NK-92 (cell line): Measurements from ENCODE around the gene CHSY1.

Experiments
- DNase-seq: peaks from one replicate; lab custom pipeline; 2025; ENCODE audit not compliant: unreplicated experiment; lab: John Stamatoyannopoulos, UW

CHSY1 gene

DNA sequence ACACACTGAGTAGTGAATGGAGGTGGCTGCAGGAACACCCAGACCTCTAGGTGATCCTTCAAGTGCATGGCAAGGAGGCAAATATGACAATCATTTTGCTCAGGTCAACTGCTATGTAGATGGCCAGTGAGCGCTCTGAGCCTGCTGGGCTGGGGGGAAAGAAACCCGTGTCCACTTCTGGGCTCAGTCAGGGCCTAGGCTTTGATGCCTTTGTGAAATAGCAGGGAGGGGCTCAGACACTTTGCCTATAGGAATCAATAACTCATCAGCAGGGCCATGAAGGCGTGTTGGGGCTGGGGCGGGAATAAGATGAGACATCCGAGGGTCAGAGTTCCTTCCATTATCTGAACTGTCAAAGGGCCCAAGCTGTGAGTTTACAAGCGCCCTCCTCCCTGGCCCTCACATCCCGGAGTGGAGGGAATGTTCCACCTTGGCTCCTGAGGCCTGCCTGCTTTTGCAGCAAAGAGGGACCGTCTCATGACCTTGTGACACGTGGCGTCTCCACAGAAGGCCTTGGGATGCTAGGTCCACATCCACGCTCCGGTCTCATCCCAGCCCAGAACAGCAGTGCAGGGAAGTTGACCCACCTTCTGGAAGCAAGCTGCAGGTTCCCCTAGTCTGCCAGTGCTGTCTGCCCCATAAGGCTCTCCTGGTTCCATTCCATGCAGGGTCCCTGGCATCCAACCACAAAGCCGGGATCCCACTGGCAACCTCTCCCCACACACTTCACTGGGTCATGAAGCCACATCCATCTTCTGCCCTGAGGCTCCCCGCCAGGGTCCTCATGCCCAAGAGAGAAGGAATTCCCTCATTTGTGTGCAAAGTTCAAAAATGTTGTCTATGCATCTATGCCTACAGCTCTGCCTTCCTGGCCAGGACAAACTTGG, 78.4 kb downstream of the CHSY1 start:
- DNase-seq: no peak

DNA sequence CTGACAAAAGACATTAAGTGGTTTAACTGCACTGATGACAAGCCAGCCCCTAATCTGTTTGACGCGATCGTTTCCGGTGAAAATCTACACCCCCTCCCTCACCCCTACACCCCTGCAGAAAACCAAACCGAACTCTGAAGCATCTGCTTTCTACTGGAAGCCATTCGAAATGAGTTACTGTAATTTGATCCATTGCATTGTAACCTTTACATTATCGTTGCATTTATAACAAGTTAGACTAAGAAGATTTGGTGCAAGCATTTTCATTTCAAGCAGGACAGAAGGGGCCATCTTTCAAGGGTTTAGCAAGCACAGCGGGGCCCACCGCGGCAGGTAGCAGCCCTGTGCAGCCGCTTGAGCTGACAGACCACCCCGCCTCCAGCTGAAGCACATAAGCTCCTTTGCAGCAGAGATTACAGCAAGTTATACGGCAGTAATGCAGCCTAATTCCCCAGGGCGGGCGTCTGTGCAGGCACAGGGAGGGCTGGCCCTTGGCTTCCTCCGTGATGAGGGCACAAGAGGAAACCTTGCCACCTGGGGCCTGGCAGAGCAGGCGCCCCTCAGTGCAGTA, 79.3 kb downstream of the CHSY1 start:
- no peak for DNase-seq

DNA sequence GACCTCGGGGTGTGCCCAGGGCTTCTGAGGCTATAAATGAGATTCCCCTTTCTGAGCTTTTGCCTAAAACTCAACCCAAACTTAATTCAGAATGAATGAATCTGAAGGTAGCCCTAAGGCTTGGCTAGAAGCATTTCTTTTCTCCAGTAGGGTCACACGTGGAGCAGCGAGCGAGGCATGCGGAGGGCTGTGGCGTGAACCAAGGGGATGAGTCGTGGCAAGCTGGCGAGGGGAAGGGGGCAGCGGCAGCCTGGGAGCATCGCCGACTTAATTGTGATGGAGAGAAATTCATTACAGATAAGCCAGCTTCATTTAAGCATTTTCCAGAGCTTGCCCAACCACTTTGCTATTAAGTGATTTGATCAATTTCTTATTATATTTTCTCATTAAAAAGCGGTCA, 79.9 kb downstream of the CHSY1 start:
- no peak for DNase-seq

DNA sequence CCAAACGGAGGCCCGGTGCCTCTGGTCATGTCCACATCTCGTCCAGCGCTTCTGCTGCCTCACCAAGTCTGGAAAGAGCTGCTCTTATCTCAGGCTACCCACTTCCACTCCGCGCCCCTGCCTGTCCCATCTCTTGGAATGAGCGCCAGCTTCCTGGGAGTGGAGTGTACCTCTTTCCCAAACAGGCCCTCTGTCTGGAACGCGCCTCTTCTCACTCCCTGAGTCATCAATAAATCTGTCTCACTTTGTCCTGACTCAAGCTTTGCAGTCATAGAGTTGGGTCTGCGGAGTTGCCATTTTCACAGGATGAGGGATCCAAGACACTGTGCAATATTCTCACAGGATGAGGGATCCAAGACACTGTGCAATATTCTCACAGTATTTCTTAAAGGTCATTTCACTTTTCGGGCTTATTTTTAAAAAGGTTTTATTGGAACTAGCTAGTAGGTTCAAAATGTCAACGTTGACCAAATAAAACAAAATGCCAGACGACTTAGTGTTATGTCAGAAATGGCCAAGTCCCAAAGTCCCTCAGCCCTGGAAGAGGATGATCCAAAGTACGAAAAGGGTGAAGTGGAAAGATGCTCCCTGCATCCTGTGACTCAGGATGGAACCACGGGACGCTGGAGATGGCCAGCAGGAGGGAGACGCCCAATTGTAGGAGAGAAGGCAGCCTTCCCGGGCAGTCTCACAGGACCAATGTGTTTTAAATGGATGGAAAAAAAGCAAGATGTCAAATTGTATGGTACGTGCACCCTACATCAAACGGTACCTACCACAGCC, 81.1 kb downstream of the CHSY1 start:
- no peak for DNase-seq

DNA sequence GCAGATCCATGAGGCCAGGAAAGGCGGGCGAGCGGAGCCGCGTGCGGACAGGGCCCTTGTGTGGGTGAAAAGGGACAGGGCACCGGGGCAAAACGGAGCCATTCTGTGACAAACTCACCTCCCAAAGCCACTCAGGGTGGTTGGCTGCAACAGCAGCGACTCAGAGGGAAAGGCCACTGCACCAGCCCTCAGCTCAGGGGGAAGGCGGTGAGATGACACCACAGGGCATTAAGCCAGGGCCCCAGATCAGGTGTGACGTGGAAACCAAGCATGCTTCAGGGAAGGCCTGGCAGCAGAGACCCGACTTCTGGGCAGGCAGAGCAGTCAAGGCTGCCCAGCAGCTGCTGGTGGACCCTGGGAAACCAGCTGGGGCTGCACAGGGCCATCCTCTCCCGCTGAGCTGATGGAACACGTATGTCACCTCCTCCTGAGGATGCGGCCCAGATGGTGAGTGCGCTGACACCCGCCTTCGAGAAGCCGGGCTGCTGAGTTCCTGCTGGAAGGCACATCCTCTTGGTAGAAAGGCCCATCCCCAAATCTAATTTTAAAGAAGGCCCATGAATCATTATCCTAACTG, 82.3 kb downstream of the CHSY1 start:
- DNase-seq: no peak

DNA sequence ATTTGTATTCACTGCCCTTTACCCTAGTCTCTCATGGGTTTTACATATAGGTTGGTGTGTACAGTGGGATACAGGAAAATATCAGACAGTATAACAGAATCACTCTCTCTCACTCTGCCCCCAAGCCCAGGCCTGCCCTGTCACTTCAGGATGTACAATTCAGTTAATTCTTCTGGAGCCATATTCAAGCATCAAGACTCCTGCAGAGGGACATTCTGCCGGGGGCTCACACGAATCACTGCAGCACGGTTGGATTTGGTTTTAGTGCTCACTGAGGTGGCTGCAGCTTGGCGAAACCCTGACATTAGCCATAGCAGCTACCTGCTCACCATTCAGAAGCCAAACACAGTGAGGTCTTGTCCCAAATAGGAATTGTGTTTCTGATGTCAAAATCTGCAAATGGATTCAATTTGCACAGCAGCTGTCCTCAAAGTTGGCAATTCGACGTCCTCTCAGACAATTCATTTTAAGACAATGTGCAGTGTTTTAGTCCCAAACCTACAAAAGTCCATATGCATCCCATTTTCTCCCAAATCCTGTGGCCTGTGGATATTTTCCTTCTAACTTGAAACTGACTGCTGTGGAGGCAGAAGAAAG, 82.9 kb downstream of the CHSY1 start:
- no peak for DNase-seq

DNA sequence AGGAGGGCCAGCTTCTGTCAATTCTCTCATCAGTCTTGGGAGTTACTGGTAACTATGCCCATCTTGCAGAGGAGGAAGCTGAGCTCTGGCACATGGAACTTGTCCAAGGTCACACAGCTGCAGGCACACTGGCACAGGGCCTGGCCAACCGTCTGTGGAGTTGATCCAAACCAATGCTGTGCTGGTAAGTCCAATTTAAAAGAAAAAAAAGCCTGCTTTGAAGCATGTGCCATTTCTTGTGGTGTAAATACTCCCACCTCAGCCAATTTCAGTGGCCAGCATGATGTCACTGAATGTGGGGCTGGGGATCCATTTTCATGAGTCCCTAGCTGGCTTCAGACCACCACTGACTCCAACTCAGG, 83.4 kb downstream of the CHSY1 start:
- no peak for DNase-seq

DNA sequence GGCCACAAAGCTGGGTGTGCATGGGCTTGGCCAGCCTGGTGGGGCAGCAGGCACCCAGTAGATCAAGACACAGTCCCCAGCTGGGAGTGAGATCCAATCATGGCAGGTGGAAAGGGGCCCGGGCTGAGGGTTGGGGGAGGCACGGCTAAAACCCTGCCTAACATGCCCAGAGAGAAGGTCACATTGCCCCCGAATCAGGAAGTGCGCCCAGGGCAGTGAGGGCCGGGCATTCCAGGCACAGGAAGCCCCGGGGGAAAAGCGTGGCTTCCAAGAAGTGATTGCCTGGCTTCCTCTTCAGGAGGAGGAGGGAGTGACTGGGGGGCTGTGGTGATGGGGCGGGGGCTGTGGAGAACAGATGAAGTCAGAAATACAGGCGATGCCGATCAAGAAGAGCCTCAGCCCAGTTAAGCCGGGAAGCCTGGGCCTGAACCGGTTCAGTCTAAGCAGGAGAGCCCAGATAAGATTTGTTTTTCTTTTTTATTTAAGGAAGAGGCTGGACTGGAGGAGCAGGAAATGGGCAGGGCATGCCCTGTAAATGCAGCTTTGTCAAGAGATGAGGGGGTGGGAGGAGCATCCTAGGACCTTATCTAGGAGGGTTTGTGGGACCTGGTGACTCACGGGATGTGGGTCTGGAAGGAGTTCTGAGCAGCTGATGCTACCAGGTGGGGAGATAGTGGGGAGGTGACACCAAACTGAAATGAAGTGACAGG, 83.9 kb downstream of the CHSY1 start:
- no peak for DNase-seq

DNA sequence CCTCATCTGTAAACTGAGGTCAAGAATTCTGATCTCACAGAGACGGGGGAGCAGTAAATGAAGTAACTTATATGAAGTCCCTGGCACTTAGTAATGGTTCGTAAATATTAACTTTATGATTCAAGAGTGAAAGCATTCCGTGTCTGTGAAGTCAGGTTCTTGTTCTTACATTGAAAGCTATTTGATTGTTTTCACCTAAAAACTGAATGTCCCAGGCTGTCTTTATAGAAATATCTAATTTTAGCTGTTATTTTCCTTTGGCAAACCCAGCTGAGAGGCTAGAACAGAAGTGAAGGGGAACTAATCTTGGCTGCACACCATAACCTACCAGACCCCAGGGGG, 84.5 kb downstream of the CHSY1 start:
- DNase-seq: no peak

DNA sequence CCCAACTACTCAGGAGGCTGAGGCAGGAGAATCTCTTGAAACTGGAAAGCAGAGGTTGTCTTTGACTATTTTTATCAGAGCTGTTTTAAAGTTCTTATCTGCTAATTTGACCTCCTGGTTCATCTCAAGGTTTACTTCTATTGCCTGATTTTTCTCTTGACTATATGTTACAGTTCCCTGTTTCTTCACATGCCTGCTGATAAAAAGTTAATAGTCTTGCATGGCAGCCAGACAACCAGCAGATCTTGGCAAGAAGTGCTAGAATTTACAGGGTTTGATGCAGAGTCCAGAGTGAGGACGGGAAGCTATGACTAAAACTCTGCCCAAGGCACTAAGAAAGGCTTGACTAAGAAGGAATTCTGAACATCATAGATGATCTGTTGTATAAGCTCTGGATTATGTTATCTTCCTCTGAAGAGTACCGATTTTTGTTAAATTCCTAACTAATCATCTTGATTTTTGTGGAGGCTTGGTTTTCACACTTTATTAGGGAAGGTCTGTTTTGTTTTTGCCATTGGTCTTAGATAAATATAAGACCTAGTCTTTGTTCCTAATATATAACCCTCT, 85.9 kb downstream of the CHSY1 start:
- no peak for DNase-seq

DNA sequence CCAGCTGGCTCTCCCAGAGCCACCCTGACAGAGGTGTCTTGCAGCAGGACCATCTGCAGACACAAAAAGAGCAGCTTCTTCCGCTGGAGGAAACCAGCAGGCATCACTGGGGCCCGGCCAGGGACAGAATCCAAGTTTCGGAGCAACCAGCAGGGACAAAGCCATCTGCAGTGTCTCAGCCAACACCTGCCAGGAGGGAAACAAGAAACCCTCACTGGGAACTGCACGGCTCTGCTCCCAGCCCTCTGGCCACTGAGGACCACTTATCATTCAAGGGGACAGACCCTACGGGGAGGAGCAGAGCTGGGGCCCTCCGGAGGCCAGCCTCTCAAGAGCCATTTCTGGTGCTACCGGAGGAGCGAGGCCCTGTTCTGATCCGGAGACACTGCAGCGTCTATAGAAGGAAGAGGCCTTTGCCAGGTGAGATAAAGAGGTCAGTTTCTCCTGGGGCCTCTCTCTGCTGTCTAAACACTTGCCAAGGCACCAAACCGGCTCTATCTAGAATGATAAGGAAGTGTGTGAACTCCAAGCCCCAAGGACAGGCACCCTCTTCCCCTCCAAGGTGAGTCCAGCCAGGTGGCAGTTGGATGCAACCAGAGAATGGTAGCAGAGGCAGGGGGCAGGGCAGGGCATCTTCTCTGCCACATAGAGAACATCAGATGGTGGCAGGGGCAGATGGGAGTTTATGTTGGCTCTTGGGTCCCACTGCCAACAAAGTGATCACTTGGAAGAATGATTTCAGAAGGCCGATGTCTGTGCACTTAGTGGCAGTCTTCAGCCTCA, 89.0 kb downstream of the CHSY1 start:
- no peak for DNase-seq

DNA sequence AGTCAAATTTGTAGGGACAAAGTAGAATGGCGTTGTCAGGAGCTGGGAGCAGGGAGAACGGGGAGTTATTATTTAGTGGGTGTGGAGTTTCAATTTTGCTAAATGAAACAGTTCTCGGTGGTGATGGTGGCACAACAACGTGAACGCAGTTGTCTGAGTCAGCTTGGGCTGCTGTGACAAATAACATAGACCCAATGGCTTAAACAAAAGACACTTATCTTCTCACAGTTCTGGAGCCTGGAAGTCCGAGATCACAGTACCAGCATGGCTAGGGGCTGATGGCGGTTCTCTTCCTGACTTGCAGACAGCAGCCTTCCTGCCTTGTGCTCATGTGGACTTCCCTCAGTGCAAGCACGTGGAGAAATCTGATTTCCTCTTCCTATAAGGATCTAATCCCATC, 90.2 kb downstream of the CHSY1 start:
- no peak for DNase-seq

DNA sequence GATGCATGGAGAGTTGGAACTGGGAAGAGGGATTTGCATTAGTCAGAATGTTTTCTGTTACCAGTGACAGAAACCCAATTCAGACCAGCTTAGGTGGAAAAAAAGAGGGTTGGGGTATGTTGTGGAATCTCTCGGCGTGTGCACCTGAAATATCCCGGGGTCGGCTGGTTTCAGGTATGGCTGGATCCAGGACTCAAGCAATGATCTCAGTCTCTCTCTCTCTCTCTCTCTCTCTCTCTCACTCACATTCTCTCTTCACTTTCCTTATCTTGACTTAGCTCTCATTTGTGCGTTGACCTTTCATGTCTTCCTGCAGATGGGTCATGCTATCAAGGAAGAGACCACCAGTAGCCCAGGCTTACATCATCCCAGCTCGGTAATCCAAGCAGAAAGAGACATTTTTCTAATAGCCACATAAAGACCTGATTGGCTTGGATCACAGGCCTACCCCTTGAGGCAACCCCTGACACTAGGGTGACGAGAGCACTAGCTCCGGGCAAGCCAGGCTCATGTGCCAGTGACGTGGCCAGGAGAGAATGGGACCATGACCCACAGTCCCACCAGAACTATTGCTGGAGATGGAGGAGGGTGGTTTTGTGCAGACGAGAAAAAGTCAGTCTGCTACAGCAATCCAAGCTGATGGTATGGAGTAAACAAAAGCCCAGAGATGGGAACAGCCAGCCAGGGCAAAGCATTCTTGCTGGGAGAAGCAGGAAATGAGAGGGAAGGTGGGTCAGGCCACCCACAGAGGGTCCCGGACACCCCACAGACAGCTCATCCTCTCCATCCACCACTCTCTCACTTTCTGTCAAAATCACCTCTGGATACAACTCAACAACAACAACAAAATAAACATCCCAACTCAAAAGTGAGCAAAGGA, 91.7 kb downstream of the CHSY1 start:
- no peak for DNase-seq

DNA sequence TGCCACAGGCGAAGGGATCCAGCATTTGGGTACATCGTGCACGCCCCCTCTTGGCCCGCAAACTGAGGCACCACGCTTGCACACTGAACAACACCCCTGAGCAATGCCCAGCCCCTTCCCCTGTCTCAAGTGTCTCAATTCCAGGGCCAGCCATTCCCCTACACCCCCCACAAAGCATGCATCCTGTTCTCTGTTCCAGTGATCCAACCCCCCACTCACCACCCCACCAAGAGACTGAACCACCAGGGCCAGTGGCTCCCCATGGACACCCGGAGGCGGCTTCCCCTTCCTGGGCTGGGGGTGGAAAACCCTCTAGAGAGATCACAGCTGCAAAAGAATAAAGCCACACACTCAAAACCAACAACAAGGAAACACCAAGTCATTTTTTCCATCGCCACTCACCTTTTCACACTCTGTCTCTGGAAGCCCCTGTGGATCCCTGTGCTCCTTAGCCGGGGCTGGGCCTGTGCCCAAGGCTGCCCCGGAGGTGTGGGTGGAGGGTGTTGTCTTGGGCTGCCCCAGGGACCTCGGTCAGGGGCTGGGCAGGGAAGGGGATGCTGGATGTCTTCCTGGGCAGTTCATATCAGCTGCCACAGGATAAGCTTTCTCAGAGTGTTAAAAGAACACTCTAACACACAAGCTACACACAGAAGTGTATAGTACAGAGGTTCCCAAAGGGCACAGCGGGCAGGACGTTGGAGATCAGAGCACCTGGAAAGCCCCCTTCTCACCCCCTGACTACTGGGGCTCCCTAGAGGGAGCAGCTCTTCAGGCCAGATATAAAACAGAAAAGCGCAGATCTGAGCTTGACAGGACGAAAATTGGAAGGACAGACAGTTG, 92.5 kb downstream of the CHSY1 start:
- DNase-seq: no peak

DNA sequence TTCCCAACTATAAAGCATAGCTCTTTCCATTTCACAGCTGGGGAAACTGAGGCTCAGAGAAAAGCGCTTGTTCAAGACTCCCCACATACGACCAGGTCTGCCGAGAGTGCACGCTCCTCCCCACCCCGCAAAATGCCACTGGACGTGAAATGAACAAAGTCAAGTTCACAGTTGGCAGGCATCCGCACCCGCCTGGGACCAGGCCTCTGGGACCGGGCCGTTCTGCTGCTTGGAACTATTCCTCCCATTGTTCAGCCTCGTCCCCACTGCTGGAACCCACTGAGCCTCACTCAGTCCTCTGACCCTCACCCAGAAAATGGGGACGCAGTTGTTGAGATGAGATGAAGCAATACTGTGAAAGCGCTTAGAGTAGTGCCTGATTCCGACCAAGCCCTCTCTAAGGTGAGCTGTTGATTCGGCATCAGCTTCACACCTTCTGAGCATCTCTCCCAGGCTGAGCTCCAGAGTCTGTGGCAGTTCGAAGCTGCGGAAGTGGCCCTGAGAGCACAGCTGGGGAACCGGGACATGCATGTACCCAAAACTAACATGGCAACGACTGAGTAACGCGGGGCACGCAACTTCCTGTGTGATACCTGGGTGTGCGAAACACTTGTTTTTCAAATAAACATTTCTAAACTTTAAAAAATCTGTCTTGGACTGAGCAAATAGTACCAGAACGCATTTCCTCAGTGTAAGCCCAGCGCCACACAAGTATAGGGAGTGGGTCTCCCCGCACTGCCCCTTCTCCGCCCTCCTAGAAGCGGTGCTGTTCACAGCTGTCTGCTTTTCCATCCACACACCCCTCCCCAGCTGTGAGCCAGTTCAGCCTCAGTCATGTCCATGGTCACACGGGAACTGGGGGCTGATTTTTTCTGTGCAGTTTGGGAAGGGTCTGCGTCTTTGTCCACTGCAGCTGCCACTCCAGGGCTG, 93.4 kb downstream of the CHSY1 start:
- no peak for DNase-seq

DNA sequence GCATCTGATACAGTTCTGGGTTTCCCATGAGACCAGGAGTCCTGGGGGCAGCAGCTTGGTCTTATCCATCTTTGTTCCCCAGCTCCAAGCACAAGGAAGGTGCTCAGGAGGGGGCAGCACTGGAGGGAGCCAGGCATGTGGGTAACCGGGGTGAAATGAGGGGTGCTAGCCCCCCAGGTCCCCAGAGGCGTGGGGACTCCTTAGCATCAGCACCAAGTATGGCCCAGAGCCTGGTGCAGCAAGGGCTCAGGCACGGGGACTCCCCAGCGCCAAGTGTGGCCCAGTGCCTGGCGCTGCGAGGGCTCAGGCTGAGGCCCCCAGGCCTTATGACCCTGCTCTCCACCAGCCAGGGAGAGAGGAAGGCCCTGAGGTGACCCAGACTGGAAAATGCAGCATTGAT, 94.1 kb downstream of the CHSY1 start:
- no peak for DNase-seq
